ENCODE measurements around the gene SCUBE1.

The SCUBE1 gene

GRCh38 chr22:43152357-43153071, 190.7 kb downstream of the SCUBE1 start:
- DNase-seq, result peak; percentile 30

- no peak for DNase-seq
Observed at GRCh38 chr22:43152003-43152356, 191.2 kb downstream of the SCUBE1 start.

GRCh38 chr22:43151251-43152002, 191.7 kb downstream of the SCUBE1 start, which contains the start of gene TSPO:
TSS of gene TSPO (plus strand) at chr22:43151559. CDS start at chr22:43159239, 7,680 bp downstream.
- peak; percentile 51 for DNase-seq

GRCh38 chr22:43150731-43151206, 192.4 kb downstream of the SCUBE1 start:
- no peak for DNase-seq

GRCh38 chr22:43148581-43148980, 194.6 kb downstream of the SCUBE1 start:
- DNase-seq, result no peak

GRCh38 chr22:43147821-43148220, 195.4 kb downstream of the SCUBE1 start:
- DNase-seq, result no peak

Measured in fibroblast of skin of abdomen (primary cell).